Activated T-cell treated with anti-CD3 and anti-CD28 coated beads for 4 hours (primary cell): Measurements from ENCODE around the gene NBPF26.
"Not testable (repeated sequence)": the region's sequence is repeated elsewhere in the genome, so short reads cannot be mapped to it uniquely, and the experiment has no call there.

ENCODE experiments used
- DNase-seq: peaks from one replicate; pipeline ENCODE4 v3.0.0-alpha.2; 2020

NBPF26 gene

GRCh38 chr1:120859615-120860234 lies 136.0 kb downstream of the NBPF26 start:
- DNase-seq: not testable (repeated sequence)

- DNase-seq: not testable (repeated sequence)
Measured at GRCh38 chr1:120878206-120878605, 154.5 kb downstream of the NBPF26 start.

- DNase-seq: not testable (repeated sequence)
Measured at GRCh38 chr1:120880056-120880455, 156.3 kb downstream of the NBPF26 start.

GRCh38 chr1:120881934-120882333 lies 158.2 kb downstream of the NBPF26 start:
- DNase-seq: not testable (repeated sequence)
